Testis (tissue), 3 donors: ENCODE results near the gene ACAD11. TPM values are rescaled to one million over a fixed set of nuclear protein-coding genes. Genes with fewer than 3 reads are reported as not detected.

Source experiments
- DNase-seq: peaks from one replicate; pipeline ENCODE4 v3.0.0-alpha.2; 2019
- H3K27ac ChIP-seq, 2 donors: fragments of 200-600 bp; sonication (generic); one replicate each; pipeline ENCODE4 v1.5.1; 2019
- H3K27me3 ChIP-seq: fragments of 200-600 bp; sonication (generic); one replicate; pipeline ENCODE4 v1.5.1; 2019
- H3K36me3 ChIP-seq: fragments of 200-600 bp; sonication (generic); one replicate; pipeline ENCODE4 v1.5.1; 2017; ENCODE audit warnings: low read depth; ENCODE audit errors: missing control alignments
- H3K4me1 ChIP-seq: fragments of 200-600 bp; sonication (generic); one replicate; pipeline ENCODE4 v1.5.1; 2019
- H3K4me3 ChIP-seq, 2 donors: fragments of 200-600 bp; sonication (generic); one replicate each; pipeline ENCODE4 v1.5.1; 2017 to 2019
- H3K9me3 ChIP-seq: fragments of 200-600 bp; sonication (generic); one replicate; pipeline ENCODE4 v1.5.1; 2017
- CTCF ChIP-seq, 3 experiments: fragments of 450-650 bp in 2 of 3; fragments of 200-600 bp in 1 of 3; sonication (generic) in 1 of 3; IDR thresholded peaks; one replicate each; pipeline ENCODE4 v1.5.1; 2016 to 2019; ENCODE audit warnings: antibody characterized with exemption in 3 of 3, mild to moderate bottlenecking in 2 of 3, moderate library complexity in 1 of 3
- POLR2A ChIP-seq: fragments of 450-650 bp; IDR thresholded peaks from one replicate; pipeline ENCODE4 v1.6.1; 2017; ENCODE audit warnings: antibody characterized with exemption, mild to moderate bottlenecking, moderate library complexity
- WGBS, 2 donors: methylation state at CpG; one replicate each; pipeline ENCODE4 v1.1.5; 2018; 5-methylcytosine and 5-hydroxymethylcytosine counted together
- intact Hi-C: fragments of 100-400 bp; cut with DNase I; formaldehyde crosslinking; loops from one replicate; pipeline ENCODE4 v1.15.1; 2023; ENCODE audit warnings: low total_unique reads
- polyA plus RNA-seq: library from polyadenylated mRNA; stranded (reverse); fragments of 350-450 nt; fragmentation: Illumina TruSeq; extraction: RNeasy Lipid Tissue Mini Kit (QIAGEN cat#74804); gene quantifications from one replicate; pipeline ENCODE4 v1.2.3, GENCODE V29; 2014; ENCODE audit warnings: low read depth, low replicate concordance; ENCODE audit not compliant: insufficient read depth
- total RNA-seq, 2 donors: library from RNA; depleted of rRNA; stranded (reverse); fragments of >200 nt; gene quantifications; one replicate each; pipeline ENCODE4 v1.2.3, GENCODE V29; 2016

The ACAD11 gene
- total and polyA plus RNA-seq, 3 donors from 2014 or later, result 26.1 to 37.9 (median 37.2) TPM

- H3K4me1 ChIP-seq, result peaks cover 12% of the 10 kb centered on the region
- 0 to 1% methylated on average over 25 to 33 of the region's 64 CpGs for WGBS, 2 donors
- no peak for TF ChIP-seq CTCF (IDR thresholded peaks at IDR 0.05)
Measured at GRCh38 chr3:132660052-132660810, 622 bp upstream of the ACAD11 start, which contains the start of gene UBA5. Gene UBA5, plus strand, starts transcription at chr3:132660329. Its CDS starts 209 bp downstream, at chr3:132660538.

DNA sequence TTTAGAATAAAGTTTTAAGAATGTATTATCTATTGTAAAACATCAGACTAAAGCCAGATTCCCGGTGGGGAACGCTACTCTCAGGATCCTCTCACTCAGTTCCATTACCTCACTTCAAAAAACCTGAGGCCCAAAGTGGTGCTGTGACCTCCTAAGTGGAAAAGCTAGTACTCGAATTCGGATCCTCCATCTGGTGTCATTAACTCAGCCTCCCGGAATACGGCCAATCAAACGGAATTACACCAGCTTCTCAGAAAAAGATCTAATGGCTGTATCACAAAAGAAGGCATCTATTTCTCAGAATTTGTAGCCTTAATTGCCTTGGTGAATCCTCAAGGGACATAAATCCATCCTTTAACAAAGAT lies 627 bp downstream of the ACAD11 start:
- H3K27me3 ChIP-seq, result no peaks in the 10 kb centered on the region
- TF ChIP-seq CTCF (IDR thresholded peaks at IDR 0.05) (no peak), POLR2A (no peak)
- H3K9me3 ChIP-seq, result no peaks in the 10 kb centered on the region
- no peaks in the 10 kb centered on the region for H3K36me3 ChIP-seq
- intact Hi-C loops, result no loop called here
- DNase-seq, result peak; percentile 42
- peak overlapping the region; percentile 81 to 96 for H3K4me3 ChIP-seq
- 2 to 3% methylated on average over 7 of the region's 7 CpGs for WGBS, 2 donors
- peaks cover 17% of the 10 kb centered on the region for H3K4me1 ChIP-seq
- H3K27ac ChIP-seq, result peak overlapping the region; percentile 89 to 90

More at GRCh38 chr3:132660052-132660810, 622 bp upstream of the ACAD11 start, which contains the start of gene UBA5:
- H3K27me3 ChIP-seq, result no peaks in the 10 kb centered on the region
- peak within 1 kb of the TSS; percentile 89 to 90 for H3K27ac ChIP-seq
- DNase-seq, result peak; percentile 73
- H3K36me3 ChIP-seq, result no peaks in the 10 kb centered on the region
- intact Hi-C loops, result no loop called here
- no peaks in the 10 kb centered on the region for H3K9me3 ChIP-seq
- H3K4me3 ChIP-seq, result peak within 1 kb of the TSS; percentile 81 to 96

DNA sequence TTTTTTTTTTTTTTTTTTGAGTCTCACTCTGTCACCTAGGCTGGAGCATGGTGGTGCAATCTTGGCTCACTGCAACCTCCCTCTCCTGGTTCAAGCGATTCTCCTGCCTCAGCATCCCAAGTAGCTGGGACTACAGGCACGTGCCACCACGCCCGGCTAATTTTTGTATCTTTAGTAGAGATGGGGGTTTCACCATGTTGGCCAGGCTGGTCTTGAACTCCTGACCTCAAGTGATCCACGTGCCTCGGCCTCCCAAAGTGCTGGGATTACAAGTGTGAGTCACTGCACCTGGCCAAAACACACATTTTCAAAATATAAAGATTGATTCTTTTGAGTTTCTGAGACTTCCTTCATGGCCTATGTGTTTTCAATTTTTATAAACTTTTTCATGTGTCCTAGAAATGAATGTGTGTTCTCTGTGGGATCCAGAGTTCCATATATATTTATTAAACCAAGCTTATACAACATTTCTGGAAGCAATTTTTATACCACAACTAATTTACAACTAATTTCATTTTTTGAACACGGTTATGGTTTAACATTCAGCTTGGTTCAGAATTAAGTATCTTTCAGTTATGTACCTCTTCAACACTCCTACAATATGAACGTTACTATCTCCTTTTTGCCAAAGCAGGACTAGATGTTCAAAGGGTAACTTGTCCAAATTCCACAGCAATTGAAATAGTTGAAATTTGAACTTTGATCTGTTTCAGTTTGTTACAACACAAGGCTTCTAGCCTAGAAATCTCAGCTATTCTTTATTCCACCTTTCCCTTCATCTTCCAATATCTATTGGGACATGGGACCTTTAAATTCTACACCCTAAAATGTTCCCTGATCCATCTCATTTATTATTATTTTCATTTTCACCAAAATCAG lies 1.5 kb downstream of the ACAD11 start:
- no peak for DNase-seq
- TF ChIP-seq CTCF (IDR thresholded peaks at IDR 0.05), result no peak
- no peak for TF ChIP-seq POLR2A
- Histone ChIP-seq H3K27ac (peak overlapping the region in 1 of 2 donors; percentile 90), H3K4me1 (peaks cover 17% of the 10 kb centered on the region), H3K9me3 (no peaks in the 10 kb centered on the region), H3K27me3 (no peaks in the 10 kb centered on the region), H3K36me3 (no peaks in the 10 kb centered on the region), H3K4me3 (no peak overlapping the region)
- intact Hi-C loops, result no loop called here
- 67 to 74% methylated on average over 5 to 8 of the region's 8 CpGs for WGBS, 2 donors

- Histone ChIP-seq H3K27me3 (no peaks in the 10 kb centered on the region), H3K9me3 (no peaks in the 10 kb centered on the region), H3K27ac (no peak overlapping the region), H3K36me3 (no peaks in the 10 kb centered on the region), H3K4me3 (no peak overlapping the region), H3K4me1 (peaks cover 11% of the 10 kb centered on the region)
- TF ChIP-seq CTCF (IDR thresholded peaks at IDR 0.05) (no peak), POLR2A (no peak)
- WGBS, 2 donors, result 55 to 67% methylated on average over 2 of the region's 2 CpGs
- DNase-seq, result no peak
- intact Hi-C loops, result no loop called here
Measured at GRCh38 chr3:132655471-132655870, 4.1 kb downstream of the ACAD11 start.
